ENCODE data around the gene LHFPL3.

DNA sequence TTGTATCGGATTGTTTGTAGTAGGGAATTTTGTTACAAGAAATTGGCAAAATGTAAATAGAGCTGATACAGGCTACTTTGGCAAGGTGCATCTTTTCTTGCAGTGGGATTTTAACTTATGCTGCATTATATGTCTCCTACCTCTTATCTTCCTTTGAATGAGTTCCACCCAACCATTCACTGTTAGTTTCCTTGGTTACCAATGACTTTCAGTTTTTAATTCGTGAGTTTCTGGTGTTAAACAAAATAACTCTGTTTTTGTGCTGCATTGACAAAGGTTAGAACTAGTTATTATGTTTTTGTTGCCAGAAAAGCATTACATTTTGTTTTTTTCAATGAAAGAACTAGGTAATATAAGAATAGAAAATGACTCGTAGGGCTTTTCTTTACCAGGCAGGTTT is 327.2 kb downstream of the LHFPL3 start:
- no peak for TF ChIP-seq CTCF (IDR thresholded peaks at IDR 0.05)
- no peak for TF ChIP-seq POLR2A (IDR thresholded peaks at IDR 0.05)

Measured in right lobe of liver (tissue), 4 donors.